GM18498 (cell line): Measurements from ENCODE around the gene RFX2.
"Not testable (repeated sequence)": the region's sequence is repeated elsewhere in the genome, so short reads cannot be mapped to it uniquely, and the experiment has no call there.

ENCODE experiments used
- ATAC-seq: cut with Tn5 transposase; IDR thresholded peaks from one replicate; pipeline ENCODE4 v1.9.1; 2021; ENCODE audit warnings: mild to moderate bottlenecking, moderate library complexity; ENCODE audit not compliant: unreplicated experiment

Gene RFX2

DNA sequence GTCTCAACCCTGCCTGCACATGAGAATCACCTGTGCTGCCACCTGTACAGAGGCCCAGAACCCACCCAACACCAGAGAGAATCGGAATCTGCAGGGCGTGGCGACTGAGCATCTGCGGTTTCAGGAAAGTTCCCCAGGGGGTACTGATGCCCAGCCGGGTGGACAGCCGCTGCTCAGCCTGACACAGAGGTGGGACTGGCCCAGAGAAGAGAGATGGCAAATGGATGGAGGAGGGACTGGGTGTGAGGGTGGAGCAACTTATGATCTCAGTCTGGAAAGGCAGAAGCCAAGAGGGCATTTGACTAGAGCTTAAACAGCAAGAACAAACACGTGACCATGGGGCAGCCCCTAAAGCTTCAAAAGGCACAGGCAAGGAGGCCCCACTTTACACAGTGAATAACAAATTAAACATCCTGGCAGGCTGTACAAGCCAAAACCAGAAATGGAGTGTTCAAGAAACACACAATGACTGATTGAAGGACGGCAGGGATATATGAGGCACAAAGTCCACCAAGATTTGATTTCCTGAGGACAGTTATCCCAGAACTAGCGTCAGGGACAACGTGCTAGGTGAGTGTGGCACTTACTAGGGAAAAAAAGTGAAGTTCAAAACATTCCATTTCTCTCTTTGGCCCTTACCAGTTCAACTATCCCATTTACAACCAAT is 135.4 kb downstream of the RFX2 start:
- ATAC-seq, result no peak

DNA sequence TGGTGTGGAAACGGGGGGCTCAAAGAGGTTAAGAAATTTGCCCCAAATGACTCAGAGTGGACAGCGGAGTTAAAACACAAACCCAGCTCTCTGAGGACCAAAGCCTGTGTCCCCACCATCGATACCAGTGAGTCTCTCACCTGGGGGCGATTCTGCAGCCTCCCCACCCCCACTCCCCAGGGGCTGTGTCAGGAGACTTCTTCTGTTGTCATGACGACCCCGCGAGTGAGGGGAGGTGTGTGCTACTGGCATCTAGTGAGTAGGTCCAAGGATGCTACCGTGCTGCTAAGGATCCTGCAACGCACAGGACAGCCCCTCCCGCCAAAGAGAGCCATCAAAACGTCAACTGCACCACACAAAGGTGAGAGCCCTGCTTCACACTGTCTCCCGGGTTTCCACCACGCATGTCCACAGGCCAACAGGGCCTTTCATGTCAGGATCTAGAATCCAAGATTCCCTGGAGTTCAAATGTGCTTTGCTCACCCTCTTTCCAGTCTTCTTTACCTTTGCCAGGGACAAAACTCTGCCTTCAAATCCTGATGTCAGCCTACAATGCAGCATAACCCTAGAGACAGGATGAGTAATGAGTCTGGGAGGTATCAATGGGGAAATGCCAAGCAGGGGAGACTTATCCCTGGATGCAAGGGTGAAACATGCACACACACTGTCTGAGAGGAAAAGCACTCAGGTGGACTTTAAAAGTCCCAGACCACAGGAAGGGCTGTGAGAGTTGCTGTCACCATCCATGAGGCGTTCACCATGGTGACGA is 136.2 kb downstream of the RFX2 start:
- ATAC-seq, result no peak

DNA sequence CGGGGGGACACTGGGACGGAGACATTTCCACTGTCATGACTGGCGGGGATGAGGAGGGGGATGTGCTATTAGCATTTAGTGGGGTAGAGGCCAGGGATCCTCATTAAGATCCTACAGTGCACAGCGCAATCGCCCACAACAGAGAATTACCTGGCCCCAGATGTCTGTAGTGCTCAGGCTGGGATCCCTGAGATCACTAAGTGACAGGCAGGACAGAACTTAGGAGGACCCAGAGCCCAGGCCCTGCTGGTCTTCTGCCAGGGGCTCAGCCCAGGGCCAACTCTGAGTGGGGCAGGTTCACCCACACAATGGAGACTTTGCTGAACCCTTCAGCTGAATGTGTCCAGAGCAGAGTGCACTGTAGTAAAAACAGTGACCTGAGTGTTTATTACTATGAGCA is 136.9 kb downstream of the RFX2 start:
- ATAC-seq, result no peak

DNA sequence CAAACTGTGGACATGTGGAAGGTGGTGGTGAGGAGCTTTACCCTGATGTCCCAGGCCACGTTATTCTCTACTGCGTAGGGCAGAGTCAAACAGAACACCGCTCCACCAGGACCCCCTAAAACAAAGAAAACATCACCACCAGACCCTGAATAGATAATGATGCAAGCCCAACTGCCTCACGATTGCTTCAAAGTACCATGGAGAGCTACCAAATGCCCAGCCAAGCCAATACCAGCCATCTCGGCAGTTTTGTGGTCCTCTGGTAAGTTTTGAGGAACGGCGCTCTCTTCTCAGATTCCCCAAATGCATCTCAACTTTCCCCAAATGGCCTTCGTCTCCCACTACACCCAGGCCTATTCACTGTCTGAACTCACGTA is 138.0 kb downstream of the RFX2 start:
- no peak for ATAC-seq

DNA sequence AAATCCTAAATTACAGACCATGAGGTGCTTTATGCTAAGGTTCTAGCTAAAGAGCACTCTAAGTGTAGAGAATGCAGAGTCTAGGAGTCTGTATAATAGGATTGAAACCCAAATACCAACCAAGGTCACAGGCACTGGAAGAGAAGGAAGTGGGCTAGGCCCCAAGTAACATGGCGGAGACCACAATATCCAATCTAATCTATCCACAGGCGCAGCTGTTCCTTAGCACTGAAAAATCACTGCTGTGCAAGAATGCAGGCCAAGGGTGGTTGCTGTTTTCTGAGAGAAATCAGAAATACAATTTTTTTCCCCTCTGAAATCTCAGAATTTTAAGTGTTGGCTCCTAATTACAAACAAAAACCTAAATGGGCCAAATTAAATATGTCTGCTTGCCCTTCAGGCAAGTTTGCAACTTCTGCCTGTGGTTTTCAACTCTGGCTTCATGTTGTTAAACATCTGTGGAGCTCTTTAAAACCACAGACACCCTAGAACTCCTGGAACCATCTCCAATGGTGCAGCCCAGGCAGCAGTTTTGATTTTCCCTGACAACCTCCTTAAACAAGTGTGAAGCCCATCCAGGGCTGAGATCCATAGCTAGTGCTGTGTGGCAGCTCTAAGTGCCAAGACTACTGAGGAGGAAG is 138.5 kb downstream of the RFX2 start:
- no peak for ATAC-seq

DNA sequence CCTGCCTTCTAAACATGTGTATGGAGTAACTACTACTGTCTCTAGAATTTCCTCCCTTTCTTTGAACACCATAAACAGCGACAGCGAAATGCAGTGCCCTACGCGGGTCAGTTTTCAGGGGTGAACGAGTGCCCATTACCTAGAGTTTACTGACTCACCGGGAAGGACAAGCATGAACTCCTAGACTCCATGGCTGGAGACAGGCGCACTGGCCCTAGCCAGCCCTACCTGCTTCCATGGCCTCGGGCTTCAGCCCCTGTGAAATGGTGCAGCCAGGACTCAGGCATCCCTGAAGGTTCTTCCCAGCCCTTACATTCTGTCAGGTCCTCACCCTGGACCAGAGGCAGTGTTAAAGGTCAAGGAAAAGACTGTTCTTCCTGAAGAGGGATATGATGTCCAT is 140.8 kb downstream of the RFX2 start:
- ATAC-seq, result no peak

DNA sequence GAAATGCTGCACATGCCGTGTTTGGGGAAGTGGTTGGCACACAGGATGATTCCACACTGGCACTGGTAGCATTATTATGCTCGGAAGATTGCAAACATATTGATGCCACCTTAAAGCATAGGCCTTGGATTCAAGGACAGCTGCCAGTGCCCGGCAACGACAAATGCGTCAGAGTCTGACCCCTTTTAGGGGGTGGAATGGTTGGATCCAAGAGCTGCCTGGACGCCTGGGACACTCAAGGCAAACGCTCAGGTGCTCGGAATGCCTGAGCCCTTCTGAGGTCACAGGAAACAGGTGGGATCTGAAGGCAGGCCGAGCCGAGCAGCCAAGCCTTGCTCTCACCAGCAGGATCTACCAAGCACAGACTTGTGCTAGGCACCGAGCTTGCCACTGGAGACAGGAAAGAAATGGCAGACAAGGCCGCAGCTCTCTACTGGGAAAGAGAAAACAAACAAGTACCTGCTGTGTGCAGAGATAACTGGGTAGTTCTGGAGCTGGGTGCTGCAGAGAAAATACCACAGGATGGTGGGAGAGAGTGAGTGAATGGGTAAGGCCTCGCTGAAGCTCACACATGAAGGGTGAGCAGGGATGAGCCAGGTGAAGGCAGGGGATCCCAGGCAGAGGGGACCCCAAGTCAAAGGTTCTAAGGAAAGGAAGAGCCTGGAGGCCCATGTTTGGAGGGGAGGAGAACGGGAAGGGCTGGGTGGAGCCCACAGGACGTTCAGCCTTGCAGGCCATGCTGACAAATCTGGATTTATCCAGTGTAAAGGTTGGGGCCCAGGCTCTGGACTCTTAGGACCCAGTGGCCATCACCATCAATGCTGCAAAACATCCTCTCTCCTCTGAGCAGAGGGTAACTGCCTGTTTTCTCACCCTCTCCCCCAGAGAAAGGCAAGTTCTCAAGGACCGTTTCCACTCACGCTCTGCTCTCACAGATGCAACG is 141.6 kb downstream of the RFX2 start:
- ATAC-seq, result no peak

DNA sequence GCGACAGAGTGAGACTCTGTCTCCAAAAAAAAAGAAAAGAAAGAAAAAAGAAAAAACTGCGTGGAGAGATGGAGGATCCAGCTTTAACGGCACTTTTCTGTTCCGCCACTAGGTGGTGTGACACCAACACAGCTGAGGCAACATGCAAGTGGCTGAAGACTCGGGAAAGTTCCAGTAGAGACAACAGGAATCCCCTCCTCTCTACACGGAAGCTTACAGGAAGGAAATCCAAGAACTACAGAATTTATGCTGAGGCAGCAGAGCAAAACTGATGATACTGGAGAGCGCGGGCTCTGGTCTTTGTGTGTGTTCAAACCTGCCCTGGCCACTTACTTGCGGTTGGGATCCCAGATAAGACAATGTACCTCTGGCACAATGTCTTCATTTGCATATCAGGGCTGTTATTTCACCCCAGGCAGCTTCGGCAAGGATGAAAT is 142.3 kb downstream of the RFX2 start:
- peak; percentile 52 for ATAC-seq

DNA sequence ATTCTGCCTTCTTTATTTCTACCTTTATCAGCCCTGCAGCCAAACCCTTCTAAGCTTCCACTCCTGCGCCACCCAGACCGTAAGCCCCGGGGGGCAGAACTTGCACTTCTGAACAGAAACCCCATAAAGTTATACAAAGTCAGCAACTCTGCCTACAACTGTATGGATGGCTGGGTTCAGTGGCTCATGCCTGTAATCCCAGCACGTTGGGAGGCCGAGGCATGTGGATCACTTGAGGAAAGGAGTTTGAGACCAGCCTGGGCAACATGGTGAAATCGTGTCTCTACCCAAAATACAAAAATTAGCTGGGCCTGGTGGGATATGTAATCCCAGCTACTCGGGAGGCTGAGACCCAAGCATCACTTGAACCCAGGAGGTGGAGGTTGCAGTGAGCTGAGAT is 142.7 kb downstream of the RFX2 start:
- ATAC-seq, result no peak

DNA sequence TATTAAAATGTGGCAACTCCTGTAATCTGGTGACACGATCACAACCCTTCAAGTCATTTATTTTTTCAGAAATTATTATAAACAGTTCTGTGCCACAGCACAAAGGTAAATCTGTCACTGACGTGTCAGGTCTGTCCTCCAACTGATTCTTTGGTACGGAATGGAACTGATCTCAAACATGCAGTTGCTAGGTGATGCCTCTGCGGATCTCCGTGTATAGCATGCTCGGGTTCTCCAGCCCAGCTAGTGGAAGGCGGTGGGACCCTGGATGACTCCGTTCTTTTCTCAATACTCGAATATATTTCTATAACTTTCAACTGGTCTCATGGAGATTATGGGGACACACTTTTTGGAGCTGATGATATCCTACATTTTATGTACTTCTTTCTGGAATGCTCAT is 143.4 kb downstream of the RFX2 start:
- ATAC-seq, result no peak

DNA sequence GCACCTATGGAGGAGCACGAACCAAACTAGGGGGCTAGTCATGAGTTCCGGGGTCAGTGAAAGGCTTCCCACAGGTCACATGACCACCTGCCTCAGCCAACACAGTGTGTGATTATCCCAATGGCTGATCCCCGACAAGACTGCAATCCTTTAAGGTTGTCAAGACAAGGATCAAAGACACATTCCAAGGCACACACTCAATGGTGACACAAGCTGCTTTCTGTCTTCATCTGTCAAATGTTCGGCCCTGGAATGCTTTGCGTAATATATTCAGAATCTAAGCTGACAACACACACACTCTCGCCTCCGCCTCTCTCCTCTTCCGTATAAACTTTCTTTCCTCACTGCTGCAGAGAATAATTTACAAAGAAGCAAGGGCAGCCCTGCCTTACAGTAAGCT is 144.1 kb downstream of the RFX2 start:
- ATAC-seq, result no peak

DNA sequence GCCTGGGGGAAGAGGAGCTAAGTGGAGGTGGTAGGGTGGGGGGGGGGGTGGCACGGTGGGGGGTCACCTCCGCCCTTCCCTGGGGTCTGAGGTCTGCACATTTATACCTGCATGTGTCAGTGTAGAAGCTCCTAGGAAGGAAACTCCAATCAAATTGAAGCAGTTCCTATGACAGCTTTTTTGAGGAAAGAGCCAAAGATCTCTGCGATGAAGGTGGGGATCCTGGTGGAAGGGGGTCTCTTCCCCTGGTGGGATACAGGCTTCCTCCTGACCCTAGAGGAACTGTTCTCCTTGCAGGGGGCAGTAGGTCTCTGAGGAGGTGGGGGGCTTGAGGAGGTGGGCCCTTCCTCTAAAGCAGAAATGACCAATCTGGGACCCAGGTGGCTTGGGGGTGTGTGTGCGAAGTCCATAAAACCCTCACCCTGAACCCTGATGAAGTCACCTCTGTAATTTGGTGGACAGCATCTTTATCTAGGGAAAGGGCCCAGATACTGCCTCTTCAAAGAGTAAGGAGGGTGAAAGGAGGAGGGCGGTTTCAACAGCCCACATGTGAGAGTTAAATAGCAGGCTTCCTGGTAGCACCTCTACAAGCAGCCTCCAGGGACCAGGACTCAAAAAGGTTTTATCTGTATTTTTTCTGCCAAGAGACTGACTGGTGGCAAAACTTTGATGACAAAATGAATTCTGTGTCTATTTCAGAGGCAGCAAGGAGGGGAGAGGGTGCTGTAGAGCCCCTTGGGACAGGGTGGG is 145.3 kb downstream of the RFX2 start:
- ATAC-seq, result no peak

DNA sequence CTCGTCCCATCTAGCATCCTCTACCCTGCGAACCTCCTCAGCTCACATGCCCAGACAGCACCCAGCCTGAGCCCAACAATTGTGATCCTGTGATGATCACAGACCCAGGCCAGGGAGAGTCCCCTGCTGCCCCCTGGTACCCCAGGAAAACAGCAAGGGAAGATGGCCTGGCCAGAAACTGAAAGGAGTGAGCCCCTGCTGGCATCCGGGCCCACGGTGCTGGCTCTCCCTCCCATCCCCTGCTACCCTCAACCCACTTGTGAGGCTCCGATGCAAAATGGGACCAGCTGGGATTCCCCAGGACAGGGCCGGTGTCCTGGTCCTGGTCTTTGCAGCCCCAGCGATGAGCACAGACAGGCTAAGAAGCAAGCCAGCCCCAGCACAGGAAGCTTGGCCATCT is 146.4 kb downstream of the RFX2 start:
- ATAC-seq, result no peak

DNA sequence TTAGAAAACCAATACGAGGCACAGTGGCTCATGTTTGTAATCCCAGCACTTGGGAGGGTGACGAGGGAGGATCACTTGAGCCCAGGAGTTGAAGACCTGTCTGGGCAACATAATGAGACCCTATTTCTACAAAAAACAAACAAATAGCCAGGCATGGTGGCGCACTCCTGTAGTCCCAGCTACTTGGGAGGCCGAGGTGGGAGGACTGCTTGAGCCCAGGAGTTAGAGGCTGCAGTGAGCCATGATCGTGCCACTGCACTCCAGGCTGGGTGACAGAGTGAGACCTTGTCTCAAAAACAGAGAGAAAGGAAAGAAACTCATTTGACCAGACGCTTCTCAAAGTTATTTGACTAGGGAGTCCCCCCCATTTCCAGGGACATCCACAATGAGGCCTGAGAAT is 147.0 kb downstream of the RFX2 start:
- ATAC-seq, result not testable (repeated sequence)

DNA sequence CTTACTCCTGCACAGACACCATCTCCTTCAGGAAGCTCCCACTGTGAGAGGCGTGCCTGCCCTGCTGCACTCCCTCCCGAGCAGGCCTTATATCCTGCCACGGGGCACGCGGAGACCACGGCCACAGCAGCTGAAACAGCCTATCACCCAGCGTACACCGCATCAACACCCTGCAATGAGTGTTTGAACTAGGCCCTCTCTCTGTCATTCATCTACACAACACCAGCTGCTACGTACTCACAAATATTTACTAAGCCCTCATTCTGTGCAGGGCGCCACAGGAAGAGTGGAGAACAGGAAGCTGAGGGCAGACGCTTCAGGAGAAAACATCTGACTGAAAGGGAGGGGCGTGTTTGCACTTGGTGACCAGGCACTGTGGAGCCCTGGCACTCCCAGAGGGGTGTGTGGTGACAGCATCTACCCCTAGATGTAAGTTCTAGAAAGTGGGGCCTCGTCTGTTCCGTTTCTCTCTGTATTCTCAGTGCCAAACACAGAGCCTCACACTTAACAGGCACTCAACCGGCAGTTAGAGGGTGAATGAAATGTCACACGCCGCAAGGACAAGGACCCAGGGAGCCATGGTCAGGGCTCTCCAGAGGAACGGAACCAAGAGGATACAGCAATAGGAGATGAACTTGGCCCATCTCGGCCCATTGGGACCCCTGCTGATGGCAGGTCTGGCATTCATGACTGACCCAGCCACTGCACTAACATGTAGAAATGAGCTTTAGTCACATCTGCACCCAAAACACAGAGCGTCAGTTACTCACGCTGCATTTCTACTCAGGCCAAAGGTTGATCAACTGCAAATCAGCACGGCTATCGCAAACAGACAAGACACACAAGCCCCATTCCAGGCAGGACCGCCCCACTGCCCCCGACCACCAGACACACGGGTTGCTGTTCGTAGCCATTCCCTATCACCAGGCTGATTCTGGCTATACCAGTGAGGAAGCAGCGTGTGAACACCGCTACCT is 148.0 kb downstream of the RFX2 start:
- no peak for ATAC-seq

DNA sequence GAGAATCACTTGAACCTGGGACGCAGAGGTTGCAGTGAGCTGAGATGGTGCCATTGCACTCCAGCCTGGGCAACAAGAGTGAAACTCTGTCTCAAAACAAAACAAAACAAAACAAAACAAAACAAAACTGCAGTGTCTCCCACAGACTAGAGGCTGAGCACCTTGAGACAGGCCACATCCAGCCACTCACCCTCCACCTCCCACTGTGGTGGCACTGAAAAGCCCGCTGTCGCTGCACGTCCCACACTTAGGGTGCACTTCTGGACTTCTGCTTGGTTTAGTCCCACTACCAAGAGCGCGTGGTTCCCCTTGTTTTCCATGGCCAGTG is 148.7 kb downstream of the RFX2 start:
- ATAC-seq, result not testable (repeated sequence)

DNA sequence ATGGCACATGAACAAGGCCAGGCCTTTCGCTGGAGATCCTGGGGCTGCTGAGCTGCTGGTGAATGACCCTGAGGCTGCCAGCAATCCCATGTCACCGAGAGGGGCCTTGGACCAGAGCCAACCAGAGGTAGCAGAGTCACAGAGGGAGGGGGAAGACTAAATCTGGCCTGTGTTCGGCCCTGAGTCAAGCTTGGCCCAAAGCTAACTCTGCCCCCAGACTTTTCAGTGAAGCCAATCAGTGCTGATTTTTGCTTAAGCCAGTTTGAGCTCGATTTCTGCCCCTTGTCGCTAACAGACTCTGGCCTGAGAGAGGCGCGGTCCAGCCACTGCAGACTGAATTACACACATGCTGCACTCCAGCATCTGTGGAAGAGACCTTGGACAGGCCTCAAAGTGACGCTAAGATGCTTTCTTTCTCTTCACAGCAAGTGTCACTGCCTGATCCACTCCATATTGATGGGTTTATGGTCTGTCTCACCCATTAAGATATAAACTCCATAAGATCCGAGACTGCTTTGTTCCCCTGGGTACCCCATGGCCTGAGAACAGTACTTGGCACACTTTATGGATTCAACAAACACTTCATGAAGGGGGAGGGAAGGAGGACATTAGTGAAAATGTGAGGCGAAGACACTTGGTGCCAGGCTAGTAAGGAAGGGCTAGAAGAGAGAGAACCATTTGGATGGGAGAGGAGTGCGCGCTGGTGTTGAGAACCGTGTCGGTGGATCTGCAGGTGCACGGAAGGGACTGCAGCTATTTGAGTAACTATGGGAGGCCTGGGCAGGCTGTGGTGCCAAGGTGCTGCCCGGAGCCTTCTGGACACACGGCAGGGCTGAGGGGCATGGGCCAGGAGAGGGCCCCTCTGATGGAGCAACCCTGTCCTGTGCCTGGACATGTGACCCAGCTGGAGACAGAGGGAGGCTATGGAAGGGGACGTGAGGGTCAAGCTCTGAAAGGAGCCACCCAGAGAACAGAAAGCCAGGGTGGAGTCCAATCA is 150.0 kb downstream of the RFX2 start:
- no peak for ATAC-seq
